Upper lobe of left lung (tissue), 4 donors: Measurements from ENCODE around the gene PHC1.

Experiments used
- POLR2AphosphoS5 ChIP-seq, 2 donors: sonication (generic); formaldehyde crosslinking; IDR thresholded peaks; one replicate each; pipeline ENCODE4 v1.5.1; 2017; ENCODE audit warnings: antibody characterized with exemption in 2 of 2
- TF ChIP-seq, protein P1 (sequence below), 6 experiments: fragments of 450-650 bp in 4 of 6; fragments of 200-600 bp in 2 of 6; sonication (generic) in 2 of 6; IDR thresholded peaks; one replicate each; pipeline ENCODE4 v1.5.1; 2016 to 2019; ENCODE audit warnings: antibody characterized with exemption in 6 of 6

DNA sequence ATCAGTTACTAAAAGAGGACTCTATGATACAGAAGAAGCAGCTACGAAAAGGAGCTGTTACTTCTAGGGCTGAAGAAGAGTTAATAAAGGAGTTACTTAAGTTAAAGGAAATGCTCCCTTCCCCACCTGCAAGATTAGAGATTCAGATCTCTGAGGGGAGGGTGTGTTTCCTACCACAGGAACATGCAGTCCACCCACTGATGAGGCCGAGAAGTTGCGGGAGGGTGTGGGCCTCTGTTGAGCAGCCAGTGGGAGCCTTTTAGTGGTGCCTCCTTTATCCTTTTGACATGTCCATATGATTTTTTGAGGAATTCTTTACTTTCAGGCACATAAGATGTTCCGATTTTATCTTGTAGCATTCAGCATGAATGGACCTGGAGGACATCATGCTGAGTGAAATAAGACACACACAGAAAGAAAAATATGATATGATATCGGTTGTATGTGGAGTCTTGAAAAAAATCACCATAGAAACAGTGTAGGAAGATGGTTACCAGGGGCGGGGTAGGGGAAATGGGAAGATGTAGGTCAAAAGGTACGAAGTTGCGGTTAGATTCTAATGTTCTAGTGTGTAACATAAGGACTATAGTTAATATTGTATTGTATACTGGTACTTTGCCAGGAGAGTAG lies 39.6 kb downstream of the PHC1 start:
- TF ChIP-seq, protein P1, sequence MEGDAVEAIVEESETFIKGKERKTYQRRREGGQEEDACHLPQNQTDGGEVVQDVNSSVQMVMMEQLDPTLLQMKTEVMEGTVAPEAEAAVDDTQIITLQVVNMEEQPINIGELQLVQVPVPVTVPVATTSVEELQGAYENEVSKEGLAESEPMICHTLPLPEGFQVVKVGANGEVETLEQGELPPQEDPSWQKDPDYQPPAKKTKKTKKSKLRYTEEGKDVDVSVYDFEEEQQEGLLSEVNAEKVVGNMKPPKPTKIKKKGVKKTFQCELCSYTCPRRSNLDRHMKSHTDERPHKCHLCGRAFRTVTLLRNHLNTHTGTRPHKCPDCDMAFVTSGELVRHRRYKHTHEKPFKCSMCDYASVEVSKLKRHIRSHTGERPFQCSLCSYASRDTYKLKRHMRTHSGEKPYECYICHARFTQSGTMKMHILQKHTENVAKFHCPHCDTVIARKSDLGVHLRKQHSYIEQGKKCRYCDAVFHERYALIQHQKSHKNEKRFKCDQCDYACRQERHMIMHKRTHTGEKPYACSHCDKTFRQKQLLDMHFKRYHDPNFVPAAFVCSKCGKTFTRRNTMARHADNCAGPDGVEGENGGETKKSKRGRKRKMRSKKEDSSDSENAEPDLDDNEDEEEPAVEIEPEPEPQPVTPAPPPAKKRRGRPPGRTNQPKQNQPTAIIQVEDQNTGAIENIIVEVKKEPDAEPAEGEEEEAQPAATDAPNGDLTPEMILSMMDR (IDR thresholded peaks at IDR 0.05): no peak
- TF ChIP-seq POLR2AphosphoS5 (IDR thresholded peaks at IDR 0.05): no peak
